ENCODE results near the gene IL13RA1. TPM values are rescaled to one million over a fixed set of nuclear protein-coding genes. Genes with fewer than 3 reads are reported as not detected.
"Not testable (repeated sequence)": the region's sequence is repeated elsewhere in the genome, so short reads cannot be mapped to it uniquely, and the experiment has no call there.

Gene IL13RA1
- total and polyA plus RNA-seq, 4 donors = 31.2 to 137 (median 44.5) TPM

GRCh38 chrX:118706681-118707080 lies 20.7 kb upstream of the IL13RA1 start (continued):
- no peak for TF ChIP-seq ZBTB33 (IDR thresholded peaks at IDR 0.05)

GRCh38 chrX:118714521-118714920 lies 12.9 kb upstream of the IL13RA1 start:
- Histone ChIP-seq H3K9ac (ENCODE audit: low read depth in 1 of 2, low read length in 2 of 2) (no peak overlapping the region), H3K27ac (ENCODE audit: low read depth in 1 of 2, low read length in 2 of 2) (no peak overlapping the region), H3K4me1 (ENCODE audit: control insufficient read depth in 4 of 4, insufficient read depth in 4 of 4, low read length in 3 of 4) (no peaks in the 10 kb centered on the region), H3K9me3 (ENCODE audit: control insufficient read depth in 4 of 4, low read length in 3 of 4) (no peaks in the 10 kb centered on the region), H3K36me3 (ENCODE audit: control insufficient read depth in 4 of 4, insufficient read depth in 3 of 4, low read depth in 1 of 4, low read length in 3 of 4) (no peaks in the 10 kb centered on the region), H3K4me3 (ENCODE audit: low read depth in 1 of 3, low read length in 3 of 3) (no peak overlapping the region), H3K27me3 (ENCODE audit: control insufficient read depth in 4 of 4, insufficient read depth in 4 of 4, low read length in 3 of 4) (no peaks in the 10 kb centered on the region)
- no peak for DNase-seq (ENCODE audit: low spot score)
- WGBS = 89% methylated on average over 1 of the region's 1 CpG
- TF ChIP-seq JUND (IDR thresholded peaks at IDR 0.05) (no peak), TAF1 (conservative IDR thresholded peaks at IDR 0.05) (no peak), GABPA (IDR thresholded peaks at IDR 0.05 in 1 of 2, conservative IDR thresholded peaks at IDR 0.05 in 1 of 2) (no peak), HNF4G (IDR thresholded peaks at IDR 0.05) (no peak), FOXA1 (IDR thresholded peaks at IDR 0.05) (no peak), YY1 (IDR thresholded peaks at IDR 0.05) (no peak), NR2F2 (IDR thresholded peaks at IDR 0.05) (no peak), SP1 (IDR thresholded peaks at IDR 0.05) (no peak), FOXA2 (IDR thresholded peaks at IDR 0.05) (no peak), EGR1 (IDR thresholded peaks at IDR 0.05; ENCODE audit: low read depth in 2 of 2) (no peak), ZBTB33 (IDR thresholded peaks at IDR 0.05) (no peak), RAD21 (IDR thresholded peaks at IDR 0.05) (no peak), HNF4A (conservative IDR thresholded peaks at IDR 0.05) (no peak), REST (IDR thresholded peaks at IDR 0.05) (no peak), MAX (IDR thresholded peaks at IDR 0.05) (no peak)

GRCh38 chrX:118715917-118716316 lies 11.5 kb upstream of the IL13RA1 start:
- not testable (repeated sequence) for H3K36me3 ChIP-seq (ENCODE audit: control insufficient read depth in 4 of 4, insufficient read depth in 3 of 4, low read depth in 1 of 4, low read length in 3 of 4); DNase-seq (ENCODE audit: low spot score); H3K27me3 ChIP-seq (ENCODE audit: control insufficient read depth in 4 of 4, insufficient read depth in 4 of 4, low read length in 3 of 4); H3K9me3 ChIP-seq (ENCODE audit: control insufficient read depth in 4 of 4, low read length in 3 of 4); H3K4me1 ChIP-seq (ENCODE audit: control insufficient read depth in 4 of 4, insufficient read depth in 4 of 4, low read length in 3 of 4); H3K9ac ChIP-seq (ENCODE audit: low read depth in 1 of 2, low read length in 2 of 2); H3K27ac ChIP-seq (ENCODE audit: low read depth in 1 of 2, low read length in 2 of 2); H3K4me3 ChIP-seq (ENCODE audit: low read depth in 1 of 3, low read length in 3 of 3)
- 90% methylated on average over 14 of the region's 14 CpGs for WGBS

- H3K4me3 ChIP-seq (ENCODE audit: low read depth in 1 of 3, low read length in 3 of 3); H3K27ac ChIP-seq (ENCODE audit: low read depth in 1 of 2, low read length in 2 of 2); H3K9ac ChIP-seq (ENCODE audit: low read depth in 1 of 2, low read length in 2 of 2); H3K27me3 ChIP-seq (ENCODE audit: control insufficient read depth in 4 of 4, insufficient read depth in 4 of 4, low read length in 3 of 4); H3K36me3 ChIP-seq (ENCODE audit: control insufficient read depth in 4 of 4, insufficient read depth in 3 of 4, low read depth in 1 of 4, low read length in 3 of 4); H3K9me3 ChIP-seq (ENCODE audit: control insufficient read depth in 4 of 4, low read length in 3 of 4); DNase-seq (ENCODE audit: low spot score); H3K4me1 ChIP-seq (ENCODE audit: control insufficient read depth in 4 of 4, insufficient read depth in 4 of 4, low read length in 3 of 4): not testable (repeated sequence)
- 98% methylated on average over 28 of the region's 28 CpGs for WGBS
Observed at GRCh38 chrX:118716833-118717232, 10.6 kb upstream of the IL13RA1 start.

Measured in liver (tissue), 9 donors.